DMS153 treated with DMSO at 0.1 percent for 48 hours (cell line): ENCODE data around the gene SOSTDC1.
"Not testable (repeated sequence)": the region's sequence is repeated elsewhere in the genome, so short reads cannot be mapped to it uniquely, and the experiment has no call there.

ENCODE experiments used
- DNase-seq: peaks from one replicate; lab custom pipeline; 2025; ENCODE audit not compliant: unreplicated experiment; lab: John Stamatoyannopoulos, UW

Gene SOSTDC1

GRCh38 chr7:16463520-16463919 lies 2.0 kb downstream of the SOSTDC1 start:
- DNase-seq: no peak

GRCh38 chr7:16462431-16462889 lies 3.1 kb downstream of the SOSTDC1 start:
- DNase-seq: no peak

GRCh38 chr7:16460789-16461493 lies 4.6 kb downstream of the SOSTDC1 start:
- DNase-seq: no peak

- DNase-seq: not testable (repeated sequence)
These were observed 9.2 kb downstream of the SOSTDC1 start for GRCh38 chr7:16456303-16456702.

DNA sequence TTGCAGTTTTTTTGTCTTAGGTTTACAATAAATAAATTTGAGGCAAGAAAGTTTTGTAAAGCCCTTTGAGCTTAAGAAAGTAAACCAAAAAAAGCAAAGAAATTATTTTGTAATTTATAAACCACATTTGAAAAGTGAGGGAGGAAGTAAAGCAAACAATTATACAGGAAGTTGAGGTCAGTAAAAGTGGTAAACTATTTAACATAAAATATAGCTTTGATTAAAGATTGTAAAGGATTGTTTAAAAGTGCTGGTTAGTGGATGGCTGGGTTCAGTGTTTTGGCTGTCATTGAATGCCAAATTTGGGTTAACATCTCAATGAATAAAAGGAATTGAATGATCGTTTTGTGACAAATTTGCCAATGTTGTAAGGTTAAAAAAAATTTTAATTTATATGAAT lies 9.9 kb downstream of the SOSTDC1 start:
- no peak for DNase-seq

- DNase-seq: no peak
These were observed 15.2 kb downstream of the SOSTDC1 start for GRCh38 chr7:16450366-16450765.

DNA sequence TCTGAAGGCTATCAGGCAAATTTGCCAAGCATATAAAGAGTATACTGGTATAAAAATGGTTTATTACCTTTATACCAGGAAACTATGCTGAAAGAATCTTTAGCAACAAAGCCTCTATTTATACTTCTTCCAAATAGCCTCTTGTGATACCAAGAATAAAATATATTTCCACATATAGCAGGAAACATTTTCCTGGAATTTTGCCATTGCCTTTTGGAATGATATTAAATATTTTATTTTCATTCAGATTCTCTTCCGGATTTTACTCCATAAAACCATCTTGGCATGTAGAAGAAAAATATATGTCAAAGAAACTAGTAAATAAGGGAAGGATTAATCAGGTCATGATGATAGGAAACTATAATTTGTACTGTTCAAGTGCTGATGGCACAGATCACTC lies 17.7 kb downstream of the SOSTDC1 start:
- DNase-seq: no peak

DNA sequence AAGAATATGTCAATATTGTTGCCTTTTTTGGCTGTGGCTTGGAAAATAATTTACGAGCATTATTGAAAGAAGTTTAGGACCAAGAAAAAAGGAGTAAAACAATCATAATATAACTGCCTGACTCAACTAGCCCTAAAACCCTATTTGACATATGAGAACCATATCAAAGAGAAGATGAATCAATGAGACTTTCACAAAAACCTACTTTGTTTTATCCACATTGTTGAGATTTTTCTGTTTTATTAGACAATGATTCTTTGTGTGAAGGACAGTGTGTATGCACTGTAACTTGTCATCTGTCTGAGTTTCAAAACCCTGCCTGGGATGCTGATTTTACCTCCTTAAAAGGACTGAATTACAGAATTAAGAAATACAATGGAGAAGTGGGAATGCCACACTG lies 19.0 kb downstream of the SOSTDC1 start:
- no peak for DNase-seq

GRCh38 chr7:16443871-16444270 lies 21.7 kb downstream of the SOSTDC1 start:
- not testable (repeated sequence) for DNase-seq

DNA sequence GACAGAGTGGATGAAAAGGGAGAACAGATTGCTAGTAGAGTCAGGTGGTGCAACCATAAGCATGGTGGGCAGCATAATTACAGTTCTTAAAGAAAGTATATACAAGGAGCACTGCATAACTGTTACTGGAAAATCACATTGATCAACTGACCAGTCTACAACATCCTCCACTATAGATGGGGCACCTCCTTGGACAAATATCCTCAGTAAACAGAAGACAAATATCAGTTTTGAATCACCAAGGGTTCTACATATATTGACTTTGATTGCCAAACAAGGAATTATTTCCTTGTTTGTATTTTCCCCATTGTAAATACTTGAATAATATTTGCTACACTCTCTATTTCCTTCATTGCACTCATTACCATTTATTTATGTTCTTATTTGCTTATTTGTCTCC lies 26.6 kb downstream of the SOSTDC1 start:
- no peak for DNase-seq

DNA sequence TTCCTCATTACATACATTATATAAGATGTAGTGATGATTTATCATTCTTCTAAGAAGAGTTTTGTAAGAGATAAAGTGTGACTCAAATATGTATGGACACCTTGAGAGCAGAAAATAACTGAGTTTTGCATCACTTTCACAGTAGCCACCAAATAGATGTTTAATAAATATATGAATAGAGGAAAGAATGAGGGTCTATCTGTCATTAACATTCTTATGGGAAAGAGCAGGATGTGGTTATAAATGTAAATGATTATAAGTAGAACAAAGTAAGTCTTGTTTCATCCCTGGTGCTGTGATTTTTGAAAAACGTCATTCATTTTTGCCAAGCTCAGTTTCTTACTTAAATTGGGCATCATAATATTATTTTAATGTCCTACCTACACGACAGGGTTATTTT lies 29.2 kb downstream of the SOSTDC1 start:
- no peak for DNase-seq

DNA sequence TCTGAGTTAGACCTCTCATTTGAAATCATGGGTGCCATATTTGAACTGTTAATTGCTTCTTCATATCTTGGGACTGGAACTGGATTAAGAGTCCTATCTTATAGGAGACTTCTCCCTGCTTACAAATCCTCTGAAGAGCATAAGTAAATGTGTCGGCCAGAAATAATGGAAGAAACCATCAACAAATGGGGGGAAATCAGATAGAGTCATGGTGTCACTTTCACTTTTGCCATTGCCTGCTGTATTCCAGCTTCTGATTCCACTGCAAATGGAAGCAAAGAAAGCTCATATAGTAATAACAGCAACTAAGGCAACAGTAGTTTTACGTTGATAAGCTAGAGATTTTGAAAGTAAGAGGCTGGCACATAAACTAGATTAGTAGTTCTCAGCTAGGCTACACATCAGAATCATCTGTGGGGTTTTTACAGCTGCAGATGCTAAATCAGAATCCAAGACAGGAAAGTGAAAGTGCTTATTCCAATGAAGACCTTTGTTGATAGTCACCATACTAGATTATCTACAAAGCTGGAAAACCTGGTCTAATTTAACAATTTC lies 31.9 kb downstream of the SOSTDC1 start:
- DNase-seq: no peak

DNA sequence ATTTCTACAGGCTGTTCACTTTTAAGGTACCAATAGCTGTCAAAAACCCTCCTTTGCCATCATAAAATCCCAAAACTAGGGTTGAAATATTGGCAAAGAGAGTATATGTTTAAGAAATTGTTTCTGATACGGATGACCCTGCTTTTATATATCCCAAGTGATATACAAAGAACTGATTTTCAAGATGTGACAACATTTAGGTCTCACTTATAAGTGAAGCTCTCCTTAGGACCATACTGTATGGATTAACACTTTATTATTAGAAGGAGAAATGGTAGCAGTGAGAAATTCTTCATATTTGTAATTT lies 33.2 kb downstream of the SOSTDC1 start:
- no peak for DNase-seq

DNA sequence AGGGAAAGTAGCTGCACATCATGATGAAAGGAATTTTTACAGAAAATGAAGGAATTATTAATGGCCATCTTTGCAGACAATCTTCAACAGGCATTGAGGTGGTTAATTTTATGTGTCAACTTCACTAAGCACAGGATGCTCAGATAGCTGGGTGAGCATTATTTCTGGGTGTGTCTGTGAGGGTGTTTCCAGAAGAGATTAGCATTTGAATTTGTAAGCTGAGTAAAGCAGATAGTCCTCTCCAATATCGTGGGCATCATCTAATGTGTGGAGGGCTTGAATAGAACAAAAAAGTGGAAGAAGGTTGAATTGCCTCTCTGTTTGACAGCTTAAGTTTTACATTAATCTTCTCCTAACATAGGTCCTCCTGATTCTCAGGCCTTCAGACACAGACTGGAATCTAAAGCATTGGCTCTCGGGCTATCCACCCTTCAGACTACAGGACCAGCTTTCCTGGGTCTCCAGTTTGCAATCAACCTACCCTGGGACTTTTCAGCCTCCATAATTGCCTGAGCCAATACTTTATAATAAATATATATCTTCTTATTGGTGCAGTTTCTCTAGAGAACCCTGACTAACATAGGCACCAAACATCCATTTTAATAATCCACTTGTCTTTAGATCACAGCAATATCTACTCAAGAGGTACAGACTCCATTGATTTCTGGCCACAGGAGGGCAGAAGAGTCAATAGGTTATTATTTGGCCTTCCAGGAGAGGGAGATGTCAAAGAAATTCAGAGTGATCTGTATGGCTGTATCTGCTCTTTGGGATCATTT lies 33.7 kb downstream of the SOSTDC1 start:
- peak; percentile 35 for DNase-seq

- no peak for DNase-seq
These were observed 35.4 kb downstream of the SOSTDC1 start for GRCh38 chr7:16430133-16430532.

DNA sequence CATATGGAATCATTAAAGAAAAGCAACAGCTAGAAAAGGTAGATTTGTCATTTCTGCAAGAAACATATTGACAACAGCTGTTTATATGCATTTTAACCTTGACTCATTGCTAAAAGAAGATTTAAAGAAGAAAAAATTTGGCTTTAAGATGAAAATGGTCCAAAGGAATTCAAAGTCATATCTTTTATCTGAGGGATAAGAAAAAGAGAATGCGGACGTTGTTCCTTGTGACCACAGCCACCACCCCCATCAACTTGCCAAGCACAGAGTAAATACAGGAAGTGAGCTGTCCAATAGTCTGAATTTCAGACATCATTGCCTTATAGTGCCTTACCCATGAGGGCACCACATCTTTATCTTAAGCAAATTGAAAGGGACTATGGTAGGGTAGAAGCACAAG lies 36.9 kb downstream of the SOSTDC1 start:
- no peak for DNase-seq

DNA sequence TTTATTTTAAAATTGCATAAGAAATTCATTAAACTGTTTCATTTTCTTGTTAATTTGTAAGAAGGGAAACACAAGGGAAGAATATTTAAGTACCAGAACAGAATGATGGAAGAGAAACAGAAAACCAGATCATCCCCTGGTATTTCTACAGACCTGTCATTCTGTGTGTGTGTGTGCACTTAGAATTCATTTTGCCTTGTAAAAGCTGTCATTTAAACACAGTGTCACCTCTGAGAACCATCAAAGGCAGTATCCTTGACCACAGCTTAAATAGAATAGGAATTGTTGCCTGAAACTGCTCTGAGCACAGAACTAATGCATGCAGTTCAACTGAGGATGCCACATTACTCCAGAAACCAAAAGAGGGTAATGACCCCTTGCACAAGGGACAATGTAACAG lies 37.4 kb downstream of the SOSTDC1 start:
- DNase-seq: no peak

DNA sequence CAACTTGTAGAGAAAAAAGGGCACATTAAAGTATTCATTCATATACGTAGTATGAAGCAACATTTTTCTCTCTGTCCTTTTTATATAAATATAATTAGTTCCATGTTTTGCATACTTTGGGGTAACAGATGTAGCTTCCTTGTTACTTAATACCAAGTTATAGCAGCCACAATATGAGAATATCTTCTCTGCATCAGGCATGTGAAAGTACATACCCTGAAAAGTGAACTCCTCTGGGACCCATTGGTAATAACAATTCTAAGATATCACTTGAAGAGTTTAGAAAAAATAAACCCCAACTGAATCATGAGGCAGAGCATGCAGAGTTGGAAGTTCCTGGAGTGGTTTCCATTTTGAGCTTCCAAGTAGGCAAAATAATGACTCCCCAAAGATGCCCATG lies 41.8 kb downstream of the SOSTDC1 start:
- DNase-seq: no peak

- DNase-seq: no peak
These were observed 42.6 kb downstream of the SOSTDC1 start for GRCh38 chr7:16422917-16423316.

DNA sequence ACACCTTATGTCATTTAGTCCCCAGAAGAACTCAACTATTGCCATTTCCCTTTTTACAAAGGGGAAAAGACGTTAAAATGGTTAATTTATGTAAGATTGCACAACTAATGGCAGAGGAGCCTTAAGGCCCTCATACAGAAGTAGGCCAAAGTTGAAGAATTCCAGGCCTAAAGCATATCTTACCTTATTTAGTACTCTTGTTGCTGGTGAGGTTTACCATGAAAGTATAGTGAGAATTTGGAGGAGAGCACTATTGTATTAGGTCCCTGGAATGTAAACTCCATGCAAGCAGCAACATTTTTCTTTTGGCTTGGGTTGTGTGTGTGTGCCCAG lies 43.5 kb downstream of the SOSTDC1 start:
- no peak for DNase-seq

DNA sequence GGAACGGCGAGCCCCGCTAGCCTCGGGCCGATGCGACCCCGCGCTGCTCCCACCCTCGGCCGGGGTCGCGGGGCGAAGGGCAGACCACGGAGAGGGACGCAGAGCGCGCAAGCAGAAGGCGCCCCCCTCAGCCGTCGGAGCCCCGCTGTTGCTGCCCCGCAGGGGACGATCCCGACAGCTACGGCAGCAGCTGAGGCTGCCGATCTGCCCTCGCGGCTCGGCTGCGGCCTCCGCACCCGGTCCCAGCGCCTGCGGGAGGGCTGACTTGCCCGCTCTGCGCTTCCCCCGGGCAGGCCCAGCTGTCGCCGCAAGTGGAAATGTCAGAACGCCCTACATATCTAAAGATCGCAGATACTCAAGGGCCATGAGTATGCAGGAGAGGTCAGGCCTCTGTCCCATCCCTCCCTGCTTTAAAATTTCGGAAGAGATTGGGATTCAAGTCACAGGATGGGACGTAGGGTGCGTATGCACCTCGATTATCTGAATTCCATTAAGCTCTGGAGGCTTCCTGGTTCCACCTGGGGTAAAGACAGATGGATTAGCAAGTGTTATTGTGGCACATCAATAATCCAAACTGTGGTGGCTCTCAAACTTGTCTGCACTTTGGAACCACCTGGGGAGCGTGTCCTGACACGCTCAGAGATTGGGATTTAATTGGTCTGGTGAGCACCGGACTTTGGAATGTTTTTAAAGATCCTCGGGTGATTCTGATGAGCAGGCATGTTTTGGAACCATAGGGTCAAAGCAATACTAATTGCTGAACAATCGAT lies 44.0 kb downstream of the SOSTDC1 start, which contains the start of gene CRPPA:
TSS of gene CRPPA (minus strand) at position 206 of the 770 bp plus-strand sequence. CDS start 216 bp downstream, outside the sequence.
- peak; percentile 39 for DNase-seq
